NT2/D1 (cell line): Measurements from ENCODE around the gene CDC42EP1.

ENCODE experiments used
- SUZ12 ChIP-seq: IDR thresholded peaks from 2 replicates; pipeline ENCODE4 v1.6.1; 2011; ENCODE audit not compliant: insufficient read length, insufficient read depth; ENCODE audit errors: extremely low read depth
- YY1 ChIP-seq: IDR thresholded peaks from 2 replicates; pipeline ENCODE4 v1.6.1; 2011; ENCODE audit not compliant: insufficient read length, insufficient read depth
- ZNF274 ChIP-seq: IDR thresholded peaks from 2 replicates; pipeline ENCODE4 v1.6.1; 2011; ENCODE audit warnings: mild to moderate bottlenecking, low read depth, low read length

DNA sequence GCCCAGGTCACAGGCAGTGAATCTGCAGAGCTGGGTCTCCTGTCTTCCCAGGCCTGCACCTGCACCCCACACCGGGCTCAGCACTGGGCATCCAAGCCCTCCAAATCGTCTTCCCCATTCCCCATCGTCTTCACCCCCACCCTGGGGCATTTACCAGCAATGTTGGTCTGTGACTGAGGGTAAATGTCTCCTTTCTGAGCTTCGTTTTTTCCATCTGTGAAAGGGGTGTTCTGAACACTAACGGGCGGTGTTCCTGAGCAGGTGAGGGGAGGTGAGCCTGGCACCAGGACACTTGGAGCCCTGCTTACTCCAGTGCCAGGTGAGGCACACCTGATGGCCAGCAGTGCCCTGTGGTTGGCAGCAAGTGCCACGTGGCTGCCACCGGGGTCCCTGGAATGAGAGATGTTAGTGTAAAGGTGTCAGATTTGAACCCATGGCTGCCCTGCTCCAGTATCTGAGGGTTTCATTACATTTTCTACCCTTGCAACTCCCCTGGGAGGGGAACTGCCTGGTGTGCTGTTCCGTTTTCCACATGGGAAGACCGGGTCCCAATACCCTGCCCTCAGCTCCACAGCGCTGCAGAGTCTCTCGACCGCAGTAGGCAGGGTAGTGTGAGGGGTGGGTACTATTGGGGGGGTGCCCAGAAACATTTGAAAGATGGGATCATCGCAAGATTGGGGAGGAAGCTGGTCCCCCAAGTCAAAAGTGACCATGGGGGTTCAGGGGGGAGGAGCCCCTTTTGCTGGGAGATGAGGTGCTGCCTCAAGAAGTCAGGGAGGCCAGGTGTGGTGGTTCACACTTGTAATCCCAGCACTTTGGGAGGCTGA is 2.0 kb downstream of the CDC42EP1 start:
- no peak for TF ChIP-seq ZNF274
- no peak for TF ChIP-seq YY1
- no peak for TF ChIP-seq SUZ12
